HepG2 (cell line): ENCODE data around the gene IFNAR1. TPM values are rescaled to one million over a fixed set of nuclear protein-coding genes. Genes with fewer than 3 reads are reported as not detected.
A peak's percentile ranks its signal among the peaks of the same experiment; 100 is the strongest.

Experiments used
- CAMTA2 ChIP-seq: sonication (generic); formaldehyde crosslinking; IDR thresholded peaks from 2 replicates; pipeline ENCODE4 v1.4.0; 2020; ENCODE audit warnings: mild to moderate bottlenecking, missing genetic modification reagents, borderline replicate concordance
- HOXA3 ChIP-seq: sonication (generic); formaldehyde crosslinking; IDR thresholded peaks from 2 replicates; pipeline ENCODE4 v1.5.0; 2020; ENCODE audit warnings: missing genetic modification reagents
- ISX ChIP-seq: sonication (generic); formaldehyde crosslinking; conservative IDR thresholded peaks from 2 replicates; pipeline ENCODE4 v1.5.0; 2020; ENCODE audit warnings: missing genetic modification reagents
- JUNB ChIP-seq: sonication (generic); formaldehyde crosslinking; IDR thresholded peaks from 2 replicates; pipeline ENCODE4 v1.8.0; 2022; ENCODE audit warnings: missing genetic modification reagents, mild to moderate bottlenecking, borderline replicate concordance
- MAZ ChIP-seq, 2 experiments: sonication (generic) in 1 of 2; formaldehyde crosslinking in 1 of 2; IDR thresholded peaks; 2 replicates each; pipeline versions ENCODE4 v1.5.0 to v1.6.1; 2012 to 2020; ENCODE audit warnings: low read depth in 2 of 2, mild to moderate bottlenecking in 2 of 2, borderline replicate concordance in 1 of 2, improper control_type of control experiment in 1 of 2, low read length in 1 of 2, missing genetic modification reagents in 1 of 2, moderate library complexity in 1 of 2
- MIXL1 ChIP-seq: IDR thresholded peaks from 2 replicates; pipeline ENCODE4 v1.6.1; 2016
- POGZ ChIP-seq: sonication (generic); formaldehyde crosslinking; IDR thresholded peaks from 2 replicates; pipeline ENCODE4 v1.4.0; 2020; ENCODE audit warnings: mild to moderate bottlenecking, missing genetic modification reagents
- ZBTB37 ChIP-seq: sonication (generic); formaldehyde crosslinking; IDR thresholded peaks from 2 replicates; pipeline ENCODE4 v1.4.0; 2020; ENCODE audit warnings: mild to moderate bottlenecking, missing genetic modification reagents
- ZFP62 ChIP-seq: sonication (generic); formaldehyde crosslinking; IDR thresholded peaks from 2 replicates; pipeline ENCODE4 v1.4.0; 2020; ENCODE audit warnings: missing genetic modification reagents
- ZNF589 ChIP-seq: sonication (generic); formaldehyde crosslinking; conservative IDR thresholded peaks from 2 replicates; pipeline ENCODE4 v1.8.0; 2022; ENCODE audit warnings: mild to moderate bottlenecking, moderate library complexity, missing genetic modification reagents
- ZNF644 ChIP-seq: IDR thresholded peaks from 2 replicates; pipeline ENCODE4 v1.6.1; 2016; ENCODE audit warnings: low read depth
- polyA plus RNA-seq, 8 experiments: library from polyadenylated mRNA; depleted of rRNA in 3 of 8; stranded (reverse) in 7 of 8; unstranded in 1 of 8; fragments of >200 nt; fragmentation: Illumina TruSeq in 4 of 8; extraction: Trizol in 4 of 8; gene quantifications; 2 replicates each; pipeline versions ENCODE4 v1.2.1 to v1.2.3, GENCODE V29; 2011 to 2016; ENCODE audit warnings: low read depth in 4 of 8, missing spikeins in 1 of 8, mixed read lengths in 1 of 8; ENCODE audit not compliant: insufficient read depth in 1 of 8
- total RNA-seq, 5 experiments: library from RNA; depleted of rRNA; stranded (reverse); fragments of >200 nt; fragmentation: Illumina TruSeq; extraction: Trizol; gene quantifications; 2 replicates each; pipeline ENCODE4 v1.2.3, GENCODE V29; 2016; ENCODE audit warnings: low read depth in 1 of 5
- TF ChIP-seq, protein P1 (sequence below): sonication (generic); formaldehyde crosslinking; IDR thresholded peaks from 2 replicates; pipeline ENCODE4 v1.4.0; 2020; ENCODE audit warnings: missing genetic modification reagents
- TF ChIP-seq, protein P2 (sequence below): sonication (generic); formaldehyde crosslinking; IDR thresholded peaks from 2 replicates; pipeline ENCODE4 v1.5.1; 2020; ENCODE audit warnings: mild to moderate bottlenecking, missing genetic modification reagents, borderline replicate concordance
- TF ChIP-seq, protein P3 (sequence below): sonication (generic); formaldehyde crosslinking; IDR thresholded peaks from 2 replicates; pipeline ENCODE4 v1.5.0; 2020; ENCODE audit warnings: mild to moderate bottlenecking, missing genetic modification reagents, borderline replicate concordance

Gene IFNAR1
- total and polyA plus RNA-seq, 2 of the 13 experiments (the other 11 are each of a cell fraction or from before 2014, with no cell fraction given): 6.7 to 9.3 TPM

DNA sequence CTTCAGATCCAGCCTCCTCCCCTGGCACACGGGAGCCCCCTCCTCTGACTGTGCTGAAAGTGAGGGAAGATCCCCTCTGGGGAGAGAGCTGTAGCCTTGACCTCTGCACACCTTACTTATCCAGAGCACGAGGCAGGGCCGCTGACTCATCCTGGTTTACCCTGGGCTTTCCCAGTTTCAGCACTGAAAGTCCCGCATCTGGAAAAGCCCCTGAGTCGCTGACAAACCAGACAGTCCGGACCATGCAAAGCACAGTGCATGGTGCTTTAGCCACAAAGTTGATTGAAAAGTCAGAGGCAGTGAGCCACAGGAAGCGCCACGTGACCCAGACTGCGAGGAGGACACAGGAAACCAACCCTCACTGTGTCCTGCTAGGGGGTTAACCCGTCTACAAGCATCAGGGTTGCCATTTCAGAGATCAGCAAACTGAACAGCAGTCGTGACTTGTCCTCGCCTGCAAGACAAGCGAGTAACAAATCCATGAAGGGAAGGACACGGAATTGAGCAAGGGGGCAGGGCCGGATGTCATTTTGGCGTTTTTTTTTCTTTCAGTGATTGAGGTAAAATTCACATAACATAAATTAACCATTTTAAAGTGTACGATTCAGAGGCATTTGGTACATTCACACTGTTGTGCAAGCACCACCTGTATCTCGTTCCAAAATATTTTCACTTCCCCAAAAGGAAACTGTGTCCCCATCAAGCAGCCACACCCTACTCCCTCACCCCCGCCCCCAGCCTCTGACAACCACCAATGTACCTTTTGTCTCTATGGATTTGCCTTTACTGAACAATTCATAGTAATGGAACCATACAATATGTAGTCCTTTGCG is 58.5 kb downstream of the IFNAR1 start (continued):
- TF ChIP-seq CAMTA2 (CRISPR knock-in tag) (no peak), ZNF644 (CRISPR knock-in tag) (peak; percentile 44; the same call in 1 of the 2 replicates), ZFP62 (CRISPR knock-in tag) (no peak), POGZ (0 out of 2 replicates have a peak, but pooled peaks have one; percentile 47), ISX (no peak), MIXL1 (CRISPR knock-in tag) (peak; percentile 59; the same call in 1 of the 2 replicates), ZBTB37 (CRISPR knock-in tag) (no peak), JUNB (CRISPR knock-in tag) (peak; percentile 92), HOXA3 (peak; percentile 64), ZNF589 (CRISPR knock-in tag) (peak; percentile 78; the same call in 1 of the 2 replicates), MAZ (IDR thresholded peaks at IDR 0.05; ENCODE audit: borderline replicate concordance, low read depth, low read length) (no peak), MAZ (CRISPR knock-in tag; IDR thresholded peaks at IDR 0.05; ENCODE audit: low read depth) (peak; percentile 42; the same call in 1 of the 2 replicates)
- TF ChIP-seq, protein P1, sequence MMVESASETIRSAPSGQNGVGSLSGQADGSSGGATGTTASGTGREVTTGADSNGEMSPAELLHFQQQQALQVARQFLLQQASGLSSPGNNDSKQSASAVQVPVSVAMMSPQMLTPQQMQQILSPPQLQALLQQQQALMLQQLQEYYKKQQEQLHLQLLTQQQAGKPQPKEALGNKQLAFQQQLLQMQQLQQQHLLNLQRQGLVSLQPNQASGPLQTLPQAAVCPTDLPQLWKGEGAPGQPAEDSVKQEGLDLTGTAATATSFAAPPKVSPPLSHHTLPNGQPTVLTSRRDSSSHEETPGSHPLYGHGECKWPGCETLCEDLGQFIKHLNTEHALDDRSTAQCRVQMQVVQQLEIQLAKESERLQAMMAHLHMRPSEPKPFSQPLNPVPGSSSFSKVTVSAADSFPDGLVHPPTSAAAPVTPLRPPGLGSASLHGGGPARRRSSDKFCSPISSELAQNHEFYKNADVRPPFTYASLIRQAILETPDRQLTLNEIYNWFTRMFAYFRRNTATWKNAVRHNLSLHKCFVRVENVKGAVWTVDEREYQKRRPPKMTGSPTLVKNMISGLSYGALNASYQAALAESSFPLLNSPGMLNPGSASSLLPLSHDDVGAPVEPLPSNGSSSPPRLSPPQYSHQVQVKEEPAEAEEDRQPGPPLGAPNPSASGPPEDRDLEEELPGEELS (CRISPR knock-in tag): peak; percentile 66; the same call in 1 of the 2 replicates
- TF ChIP-seq, protein P2, sequence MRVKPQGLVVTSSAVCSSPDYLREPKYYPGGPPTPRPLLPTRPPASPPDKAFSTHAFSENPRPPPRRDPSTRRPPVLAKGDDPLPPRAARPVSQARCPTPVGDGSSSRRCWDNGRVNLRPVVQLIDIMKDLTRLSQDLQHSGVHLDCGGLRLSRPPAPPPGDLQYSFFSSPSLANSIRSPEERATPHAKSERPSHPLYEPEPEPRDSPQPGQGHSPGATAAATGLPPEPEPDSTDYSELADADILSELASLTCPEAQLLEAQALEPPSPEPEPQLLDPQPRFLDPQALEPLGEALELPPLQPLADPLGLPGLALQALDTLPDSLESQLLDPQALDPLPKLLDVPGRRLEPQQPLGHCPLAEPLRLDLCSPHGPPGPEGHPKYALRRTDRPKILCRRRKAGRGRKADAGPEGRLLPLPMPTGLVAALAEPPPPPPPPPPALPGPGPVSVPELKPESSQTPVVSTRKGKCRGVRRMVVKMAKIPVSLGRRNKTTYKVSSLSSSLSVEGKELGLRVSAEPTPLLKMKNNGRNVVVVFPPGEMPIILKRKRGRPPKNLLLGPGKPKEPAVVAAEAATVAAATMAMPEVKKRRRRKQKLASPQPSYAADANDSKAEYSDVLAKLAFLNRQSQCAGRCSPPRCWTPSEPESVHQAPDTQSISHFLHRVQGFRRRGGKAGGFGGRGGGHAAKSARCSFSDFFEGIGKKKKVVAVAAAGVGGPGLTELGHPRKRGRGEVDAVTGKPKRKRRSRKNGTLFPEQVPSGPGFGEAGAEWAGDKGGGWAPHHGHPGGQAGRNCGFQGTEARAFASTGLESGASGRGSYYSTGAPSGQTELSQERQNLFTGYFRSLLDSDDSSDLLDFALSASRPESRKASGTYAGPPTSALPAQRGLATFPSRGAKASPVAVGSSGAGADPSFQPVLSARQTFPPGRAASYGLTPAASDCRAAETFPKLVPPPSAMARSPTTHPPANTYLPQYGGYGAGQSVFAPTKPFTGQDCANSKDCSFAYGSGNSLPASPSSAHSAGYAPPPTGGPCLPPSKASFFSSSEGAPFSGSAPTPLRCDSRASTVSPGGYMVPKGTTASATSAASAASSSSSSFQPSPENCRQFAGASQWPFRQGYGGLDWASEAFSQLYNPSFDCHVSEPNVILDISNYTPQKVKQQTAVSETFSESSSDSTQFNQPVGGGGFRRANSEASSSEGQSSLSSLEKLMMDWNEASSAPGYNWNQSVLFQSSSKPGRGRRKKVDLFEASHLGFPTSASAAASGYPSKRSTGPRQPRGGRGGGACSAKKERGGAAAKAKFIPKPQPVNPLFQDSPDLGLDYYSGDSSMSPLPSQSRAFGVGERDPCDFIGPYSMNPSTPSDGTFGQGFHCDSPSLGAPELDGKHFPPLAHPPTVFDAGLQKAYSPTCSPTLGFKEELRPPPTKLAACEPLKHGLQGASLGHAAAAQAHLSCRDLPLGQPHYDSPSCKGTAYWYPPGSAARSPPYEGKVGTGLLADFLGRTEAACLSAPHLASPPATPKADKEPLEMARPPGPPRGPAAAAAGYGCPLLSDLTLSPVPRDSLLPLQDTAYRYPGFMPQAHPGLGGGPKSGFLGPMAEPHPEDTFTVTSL (CRISPR knock-in tag): peak; percentile 59; the same call in 1 of the 2 replicates
- TF ChIP-seq, protein P3, sequence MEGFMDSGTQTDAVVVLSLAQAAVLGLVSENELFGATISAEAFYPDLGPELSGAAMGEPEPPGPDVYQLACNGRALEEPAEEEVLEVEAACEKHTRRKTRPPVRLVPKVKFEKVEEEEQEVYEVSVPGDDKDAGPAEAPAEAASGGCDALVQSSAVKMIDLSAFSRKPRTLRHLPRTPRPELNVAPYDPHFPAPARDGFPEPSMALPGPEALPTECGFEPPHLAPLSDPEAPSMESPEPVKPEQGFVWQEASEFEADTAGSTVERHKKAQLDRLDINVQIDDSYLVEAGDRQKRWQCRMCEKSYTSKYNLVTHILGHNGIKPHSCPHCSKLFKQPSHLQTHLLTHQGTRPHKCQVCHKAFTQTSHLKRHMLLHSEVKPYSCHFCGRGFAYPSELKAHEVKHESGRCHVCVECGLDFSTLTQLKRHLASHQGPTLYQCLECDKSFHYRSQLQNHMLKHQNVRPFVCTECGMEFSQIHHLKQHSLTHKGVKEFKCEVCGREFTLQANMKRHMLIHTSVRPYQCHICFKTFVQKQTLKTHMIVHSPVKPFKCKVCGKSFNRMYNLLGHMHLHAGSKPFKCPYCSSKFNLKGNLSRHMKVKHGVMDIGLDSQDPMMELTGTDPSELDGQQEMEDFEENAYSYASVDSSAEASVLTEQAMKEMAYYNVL (CRISPR knock-in tag): 0 out of 2 replicates have a peak, but pooled peaks have one; percentile 30
